Mesothelial cell of epicardium (in vitro differentiated cells): ENCODE data around the gene RASA2. TPM values are rescaled to one million over a fixed set of nuclear protein-coding genes. Genes with fewer than 3 reads are reported as not detected.

ENCODE experiments used
- DNase-seq, 2 experiments: peaks; one replicate each; pipeline ENCODE4 v3.0.0; 2021; ENCODE audit warnings: low spot score in 2 of 2; ENCODE audit not compliant: unreplicated experiment in 2 of 2
- H3K27ac Mint-ChIP-seq: 2 replicates; pipeline ENCODE4 v1.8.0; 2021; ENCODE audit warnings: mixed read lengths
- H3K27me3 Mint-ChIP-seq: 2 replicates; pipeline ENCODE4 v1.8.0; 2021; ENCODE audit warnings: low read depth, mixed read lengths
- H3K36me3 Mint-ChIP-seq: 2 replicates; pipeline ENCODE4 v1.8.0; 2021; ENCODE audit warnings: mixed read lengths
- H3K4me1 Mint-ChIP-seq: 2 replicates; pipeline ENCODE4 v1.8.0; 2021; ENCODE audit warnings: mixed read lengths
- H3K4me3 Mint-ChIP-seq: 2 replicates; pipeline ENCODE4 v1.8.0; 2021; ENCODE audit warnings: mild to moderate bottlenecking, moderate library complexity, mixed read lengths
- H3K9me3 Mint-ChIP-seq: 2 replicates; pipeline ENCODE4 v1.8.0; 2021; ENCODE audit warnings: mixed read lengths
- CTCF ChIP-seq: fragments of 200-600 bp; sonication (generic); IDR thresholded peaks from one replicate; pipeline ENCODE4 v1.5.0; 2021; ENCODE audit warnings: antibody characterized with exemption; ENCODE audit not compliant: unreplicated experiment
- total RNA-seq: library from RNA; stranded (reverse); gene quantifications from 3 replicates; pipeline ENCODE4 v1.2.1, GENCODE V29; 2021

RASA2 gene
- total RNA-seq, 1 donor from 2014 or later, result 14.5 TPM

GRCh38 chr3:141564241-141564640 is 77.4 kb downstream of the RASA2 start:
- H3K27me3 Mint-ChIP-seq, result no peaks in the 10 kb centered on the region
- no peak overlapping the region for H3K4me3 Mint-ChIP-seq

GRCh38 chr3:141570068-141570467 is 83.2 kb downstream of the RASA2 start:
- Mint-ChIP-seq H3K27me3 (no peaks in the 10 kb centered on the region), H3K36me3 (peaks cover 10% of the 10 kb centered on the region), H3K4me3 (no peak overlapping the region), H3K9me3 (no peaks in the 10 kb centered on the region), H3K4me1 (no peaks in the 10 kb centered on the region), H3K27ac (no peak overlapping the region)
- DNase-seq, result no peak
- no peak for TF ChIP-seq CTCF

More at GRCh38 chr3:141564241-141564640, 77.4 kb downstream of the RASA2 start:
- DNase-seq, result no peak
- no peak overlapping the region for H3K27ac Mint-ChIP-seq
- H3K9me3 Mint-ChIP-seq, result no peaks in the 10 kb centered on the region
- no peak for TF ChIP-seq CTCF
- peaks cover 5% of the 10 kb centered on the region for H3K36me3 Mint-ChIP-seq
- H3K4me1 Mint-ChIP-seq, result peaks cover under 1% of the 10 kb centered on the region

- H3K27me3 Mint-ChIP-seq, result no peaks in the 10 kb centered on the region
- no peak overlapping the region for H3K27ac Mint-ChIP-seq
These were observed 89.3 kb downstream of the RASA2 start for GRCh38 chr3:141575879-141576743.

GRCh38 chr3:141576744-141577052 is 89.9 kb downstream of the RASA2 start:
- no peak for DNase-seq
- Mint-ChIP-seq H3K4me3 (no peak overlapping the region), H3K4me1 (no peaks in the 10 kb centered on the region), H3K27ac (no peak overlapping the region), H3K36me3 (peaks cover 3% of the 10 kb centered on the region), H3K27me3 (no peaks in the 10 kb centered on the region), H3K9me3 (no peaks in the 10 kb centered on the region)
- TF ChIP-seq CTCF, result no peak

More at GRCh38 chr3:141575879-141576743, 89.3 kb downstream of the RASA2 start:
- Mint-ChIP-seq H3K4me3 (no peak overlapping the region), H3K4me1 (no peaks in the 10 kb centered on the region), H3K9me3 (no peaks in the 10 kb centered on the region), H3K36me3 (peaks cover 3% of the 10 kb centered on the region)
- TF ChIP-seq CTCF, result peak; percentile 30
- no peak for DNase-seq

- Mint-ChIP-seq H3K27me3 (no peaks in the 10 kb centered on the region), H3K4me1 (no peaks in the 10 kb centered on the region), H3K36me3 (no peaks in the 10 kb centered on the region), H3K4me3 (no peak overlapping the region), H3K9me3 (no peaks in the 10 kb centered on the region), H3K27ac (no peak overlapping the region)
- TF ChIP-seq CTCF, result no peak
- DNase-seq, result no peak
These were observed 91.6 kb downstream of the RASA2 start for GRCh38 chr3:141578202-141578973.
